ENCODE results near the gene BIK. TPM values are rescaled to one million over a fixed set of nuclear protein-coding genes. Genes with fewer than 3 reads are reported as not detected.

BIK gene
- total RNA-seq, 1 donor from 2014 or later: 9.9 TPM

DNA sequence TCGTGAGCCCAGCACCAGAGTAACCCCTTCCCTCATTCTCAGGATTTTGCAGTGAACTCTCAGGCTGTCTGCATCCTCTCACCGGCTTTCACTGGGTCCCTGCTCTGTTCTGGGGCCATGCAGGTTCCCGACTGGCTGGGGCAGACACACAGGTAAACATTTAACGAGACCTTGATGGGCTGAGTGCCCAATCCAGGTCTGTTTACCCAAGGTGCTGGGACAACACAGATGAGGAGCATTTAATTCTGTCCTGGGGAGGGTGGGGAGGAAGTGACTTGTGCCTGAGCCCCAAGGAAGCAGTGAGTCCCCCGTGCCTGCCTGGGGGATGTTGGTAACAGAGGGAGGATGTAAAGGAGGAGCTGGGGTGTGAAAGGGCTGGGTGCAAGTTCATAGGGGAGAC is 4.4 kb downstream of the BIK start:
- H3K27ac Mint-ChIP-seq: no peak overlapping the region
- H3K36me3 Mint-ChIP-seq: no peaks in the 10 kb centered on the region
- no peak overlapping the region for H3K4me3 Mint-ChIP-seq
- no peak for DNase-seq (ENCODE audit: low spot score in 2 of 2, unreplicated experiment in 2 of 2)
- peaks cover 19% of the 10 kb centered on the region for H3K27me3 Mint-ChIP-seq (ENCODE audit: low read depth)
- H3K9me3 Mint-ChIP-seq: no peaks in the 10 kb centered on the region
- TF ChIP-seq, protein P1, sequence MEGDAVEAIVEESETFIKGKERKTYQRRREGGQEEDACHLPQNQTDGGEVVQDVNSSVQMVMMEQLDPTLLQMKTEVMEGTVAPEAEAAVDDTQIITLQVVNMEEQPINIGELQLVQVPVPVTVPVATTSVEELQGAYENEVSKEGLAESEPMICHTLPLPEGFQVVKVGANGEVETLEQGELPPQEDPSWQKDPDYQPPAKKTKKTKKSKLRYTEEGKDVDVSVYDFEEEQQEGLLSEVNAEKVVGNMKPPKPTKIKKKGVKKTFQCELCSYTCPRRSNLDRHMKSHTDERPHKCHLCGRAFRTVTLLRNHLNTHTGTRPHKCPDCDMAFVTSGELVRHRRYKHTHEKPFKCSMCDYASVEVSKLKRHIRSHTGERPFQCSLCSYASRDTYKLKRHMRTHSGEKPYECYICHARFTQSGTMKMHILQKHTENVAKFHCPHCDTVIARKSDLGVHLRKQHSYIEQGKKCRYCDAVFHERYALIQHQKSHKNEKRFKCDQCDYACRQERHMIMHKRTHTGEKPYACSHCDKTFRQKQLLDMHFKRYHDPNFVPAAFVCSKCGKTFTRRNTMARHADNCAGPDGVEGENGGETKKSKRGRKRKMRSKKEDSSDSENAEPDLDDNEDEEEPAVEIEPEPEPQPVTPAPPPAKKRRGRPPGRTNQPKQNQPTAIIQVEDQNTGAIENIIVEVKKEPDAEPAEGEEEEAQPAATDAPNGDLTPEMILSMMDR (IDR thresholded peaks at IDR 0.05; ENCODE audit: unreplicated experiment): no peak
- peaks cover 14% of the 10 kb centered on the region for H3K4me1 Mint-ChIP-seq

DNA sequence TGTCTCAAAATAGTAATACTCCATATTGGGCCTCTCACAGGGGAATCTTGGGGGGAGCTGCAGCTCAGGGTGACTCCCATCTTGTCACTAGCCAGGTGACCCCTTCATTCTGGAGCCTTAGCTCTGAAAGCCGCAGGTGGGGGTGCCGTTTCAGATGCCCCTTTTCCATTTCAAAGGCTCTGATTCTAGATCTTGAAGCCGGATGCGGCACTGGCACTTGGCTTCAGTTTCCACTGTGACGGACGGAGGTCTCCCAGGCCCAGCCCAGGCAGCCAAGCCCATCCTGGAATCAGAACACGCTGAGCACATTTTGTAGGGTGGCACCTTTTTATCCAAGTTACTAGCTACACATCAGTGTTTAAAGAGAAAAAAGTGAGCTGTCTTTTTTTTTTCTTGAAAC is 6.4 kb downstream of the BIK start:
- TF ChIP-seq, protein P1 (IDR thresholded peaks at IDR 0.05; ENCODE audit: unreplicated experiment): no peak
- Mint-ChIP-seq H3K9me3 (no peaks in the 10 kb centered on the region), H3K36me3 (no peaks in the 10 kb centered on the region), H3K27me3 (ENCODE audit: low read depth) (peaks cover 9% of the 10 kb centered on the region), H3K4me1 (peaks cover 8% of the 10 kb centered on the region), H3K27ac (no peak overlapping the region), H3K4me3 (no peak overlapping the region)
- no peak for DNase-seq (ENCODE audit: low spot score in 2 of 2, unreplicated experiment in 2 of 2)

DNA sequence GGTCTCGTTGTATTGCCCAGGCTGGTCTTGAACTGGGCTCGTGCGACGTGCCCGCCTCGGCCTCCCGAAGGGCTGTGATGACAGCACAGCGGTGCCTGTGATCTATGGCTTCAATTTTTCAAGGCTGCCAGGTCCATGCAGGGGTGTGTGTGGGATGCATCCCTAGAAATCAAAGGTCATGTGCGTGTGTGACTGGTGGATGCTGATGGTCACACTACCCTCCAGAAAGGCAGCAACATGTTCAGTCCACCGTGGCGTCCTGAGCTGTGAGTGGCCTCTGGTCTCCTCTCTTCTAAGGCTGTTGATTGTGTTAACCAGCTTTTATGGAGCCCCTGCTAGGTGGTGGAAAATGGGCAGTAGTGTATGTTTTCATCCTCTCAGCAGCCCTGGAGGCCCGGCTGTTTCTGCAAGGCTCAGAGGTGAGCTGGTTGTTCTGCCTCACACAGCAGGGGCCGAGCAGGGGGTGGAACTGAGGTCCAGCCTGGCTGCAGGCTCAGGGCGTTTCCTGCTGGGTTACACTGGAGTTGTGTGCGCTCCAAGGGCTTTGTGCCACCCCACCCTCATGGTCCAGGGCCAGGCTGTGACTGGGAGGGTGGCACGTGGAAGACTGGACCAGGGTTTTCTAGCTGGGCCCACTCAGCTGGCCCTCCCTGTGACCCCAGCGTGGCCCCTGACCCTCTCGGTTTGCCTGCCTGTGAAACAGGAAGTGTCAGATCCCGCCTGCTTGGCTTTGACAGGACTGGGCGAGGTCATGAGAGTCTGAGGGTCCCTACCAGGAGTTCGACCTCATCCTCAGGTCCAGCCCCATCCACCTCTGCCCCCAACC is 7.7 kb downstream of the BIK start:
- TF ChIP-seq, protein P1 (IDR thresholded peaks at IDR 0.05; ENCODE audit: unreplicated experiment): no peak
- no peak overlapping the region for H3K4me3 Mint-ChIP-seq
- peaks cover 5% of the 10 kb centered on the region for H3K4me1 Mint-ChIP-seq
- no peak for DNase-seq (ENCODE audit: low spot score in 2 of 2, unreplicated experiment in 2 of 2)
- no peaks in the 10 kb centered on the region for H3K36me3 Mint-ChIP-seq
- H3K27ac Mint-ChIP-seq: no peak overlapping the region
- H3K27me3 Mint-ChIP-seq (ENCODE audit: low read depth): peaks cover 3% of the 10 kb centered on the region
- no peaks in the 10 kb centered on the region for H3K9me3 Mint-ChIP-seq

DNA sequence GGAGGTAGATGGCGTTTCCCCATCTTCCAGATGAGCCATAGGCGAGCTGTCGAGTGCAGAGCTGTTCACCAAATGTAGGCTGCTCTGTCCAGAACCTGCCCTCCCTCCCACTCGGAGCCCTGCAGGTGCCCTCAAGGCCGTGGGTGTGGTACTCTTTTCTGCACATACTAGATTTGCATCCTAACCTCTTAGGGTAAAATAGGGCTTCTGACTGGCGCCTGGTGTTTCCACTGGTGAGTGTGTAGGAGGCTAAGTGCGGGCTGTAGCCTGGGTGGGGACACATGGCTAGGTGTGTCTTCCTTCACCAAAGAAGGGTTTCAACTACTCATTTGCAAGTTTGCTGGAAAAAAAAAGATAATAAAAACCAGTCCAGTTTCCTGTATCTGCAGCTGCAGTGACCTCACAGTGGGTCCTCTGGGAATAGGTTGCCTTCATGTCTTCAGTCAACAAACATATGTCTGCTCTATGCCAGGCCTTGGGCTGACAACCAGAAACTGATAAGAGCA is 8.5 kb downstream of the BIK start:
- no peak overlapping the region for H3K4me3 Mint-ChIP-seq
- H3K9me3 Mint-ChIP-seq: no peaks in the 10 kb centered on the region
- TF ChIP-seq, protein P1 (IDR thresholded peaks at IDR 0.05; ENCODE audit: unreplicated experiment): no peak
- H3K36me3 Mint-ChIP-seq: no peaks in the 10 kb centered on the region
- DNase-seq (ENCODE audit: low spot score in 2 of 2, unreplicated experiment in 2 of 2): no peak
- peaks cover 1% of the 10 kb centered on the region for H3K4me1 Mint-ChIP-seq
- H3K27ac Mint-ChIP-seq: no peak overlapping the region
- H3K27me3 Mint-ChIP-seq (ENCODE audit: low read depth): no peaks in the 10 kb centered on the region

DNA sequence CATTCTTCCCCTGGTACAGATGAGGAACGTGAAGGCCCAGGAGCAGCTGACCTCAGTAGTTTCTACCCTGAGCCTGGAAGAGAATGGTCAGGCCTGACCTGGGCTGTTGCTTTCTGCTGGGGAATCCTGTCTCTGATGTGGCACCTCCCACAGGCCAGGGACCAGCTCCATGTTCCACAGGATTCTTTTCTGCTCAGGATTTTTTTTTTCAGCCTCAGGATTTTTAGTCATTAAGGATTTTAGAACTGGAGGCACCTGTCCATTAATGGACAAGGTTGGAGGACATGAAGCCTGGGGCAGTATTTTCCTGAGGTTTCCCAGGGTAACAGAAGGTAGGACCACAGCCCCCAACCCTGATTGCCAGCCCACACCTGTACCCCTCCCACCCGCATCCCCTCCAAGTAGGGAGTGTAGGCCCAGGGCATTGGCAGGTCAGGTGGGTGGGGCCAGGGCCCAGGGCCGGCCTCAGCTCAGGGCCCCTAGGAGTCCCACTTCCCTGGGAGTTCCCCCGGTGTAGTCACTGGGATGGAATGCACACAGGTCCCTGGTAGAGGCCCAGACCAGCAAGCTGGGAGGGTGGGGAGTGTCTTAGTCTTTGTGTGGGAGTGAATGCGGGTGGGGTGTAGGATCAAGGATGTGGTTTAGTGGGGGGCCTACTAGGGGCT is 16.1 kb downstream of the BIK start:
- Mint-ChIP-seq H3K4me1 (peaks cover 26% of the 10 kb centered on the region), H3K27ac (peak overlapping the region; percentile 89), H3K4me3 (no peak overlapping the region), H3K9me3 (no peaks in the 10 kb centered on the region), H3K36me3 (no peaks in the 10 kb centered on the region), H3K27me3 (ENCODE audit: low read depth) (no peaks in the 10 kb centered on the region)
- TF ChIP-seq, protein P1 (IDR thresholded peaks at IDR 0.05; ENCODE audit: unreplicated experiment): no peak
- DNase-seq (ENCODE audit: low spot score in 2 of 2, unreplicated experiment in 2 of 2): no peak
